HS-5 (cell line): ENCODE measurements around the gene TNFRSF9.
"Not testable (repeated sequence)": the region's sequence is repeated elsewhere in the genome, so short reads cannot be mapped to it uniquely, and the experiment has no call there.

Source experiments
- DNase-seq: peaks from one replicate; pipeline ENCODE4 v3.0.0-alpha.2; 2012; ENCODE audit warnings: low read depth

The TNFRSF9 gene

GRCh38 chr1:7961216-7962013 lies 20.8 kb upstream of the TNFRSF9 start, which contains the start of gene PARK7:
Gene PARK7, plus strand, starts transcription at chr1:7961711. Its CDS starts 1,075 bp downstream, at chr1:7962786.
- DNase-seq, result peak; percentile 92

DNA sequence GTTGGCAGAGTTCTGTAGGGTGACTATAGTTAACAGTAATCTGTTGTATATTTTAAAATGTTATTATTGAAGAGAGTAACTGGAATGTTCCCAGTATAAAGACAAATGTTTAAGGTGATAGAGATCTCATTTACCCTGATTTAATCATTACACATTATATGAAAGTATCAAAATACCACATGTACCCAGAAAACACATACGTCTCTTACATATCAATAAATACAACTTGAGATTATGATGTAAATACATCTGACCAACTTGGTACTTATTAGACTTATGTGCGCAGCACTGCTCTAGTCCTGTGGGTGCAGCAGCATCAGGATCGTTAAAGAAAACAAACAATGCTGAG lies 20.2 kb upstream of the TNFRSF9 start:
- no peak for DNase-seq

- no peak for DNase-seq
Measured at GRCh38 chr1:7960165-7960564, 19.5 kb upstream of the TNFRSF9 start.

DNA sequence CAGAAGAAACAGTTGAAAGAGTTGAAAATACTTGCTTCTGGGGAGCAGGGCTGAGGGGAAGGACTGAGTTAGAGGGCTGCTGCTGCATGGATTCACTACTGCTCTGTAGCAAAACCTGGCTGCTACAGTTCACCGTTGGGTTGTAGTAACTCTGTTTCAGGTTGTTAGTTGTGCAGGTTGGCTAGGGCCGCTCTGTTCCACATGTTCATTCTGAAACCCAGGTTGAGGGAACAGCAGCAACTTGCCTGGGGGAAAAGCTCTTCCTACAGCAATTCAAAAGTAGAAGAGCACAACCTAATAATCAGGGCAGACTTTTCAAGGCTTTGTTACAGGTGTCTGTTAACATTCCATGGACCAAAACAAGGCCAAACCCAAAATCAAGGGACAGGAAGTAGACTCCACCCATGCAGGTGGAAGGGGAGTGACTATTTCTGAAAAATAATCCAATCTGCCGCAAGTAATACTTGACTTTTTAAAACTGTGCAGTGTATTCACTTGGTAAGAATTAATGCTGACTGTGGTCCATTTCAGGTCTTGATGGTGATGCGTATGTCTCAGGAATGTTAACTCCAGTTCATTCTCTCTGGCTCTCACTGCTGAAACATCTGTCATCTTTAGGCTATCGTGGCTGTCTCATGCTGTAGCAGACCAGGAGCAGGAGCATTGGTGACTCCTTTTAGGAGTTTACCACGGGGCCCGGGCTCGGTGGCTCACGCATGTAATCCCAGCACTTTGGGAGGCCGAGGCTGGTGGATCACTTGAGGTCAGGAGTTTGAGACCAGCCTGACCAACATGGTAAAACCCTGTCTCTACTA lies 15.8 kb upstream of the TNFRSF9 start:
- DNase-seq, result peak; percentile 50

GRCh38 chr1:7954683-7955082 lies 14.0 kb upstream of the TNFRSF9 start:
- no peak for DNase-seq

- DNase-seq, result peak; percentile 48
Measured at GRCh38 chr1:7953850-7954609, 13.4 kb upstream of the TNFRSF9 start.

DNA sequence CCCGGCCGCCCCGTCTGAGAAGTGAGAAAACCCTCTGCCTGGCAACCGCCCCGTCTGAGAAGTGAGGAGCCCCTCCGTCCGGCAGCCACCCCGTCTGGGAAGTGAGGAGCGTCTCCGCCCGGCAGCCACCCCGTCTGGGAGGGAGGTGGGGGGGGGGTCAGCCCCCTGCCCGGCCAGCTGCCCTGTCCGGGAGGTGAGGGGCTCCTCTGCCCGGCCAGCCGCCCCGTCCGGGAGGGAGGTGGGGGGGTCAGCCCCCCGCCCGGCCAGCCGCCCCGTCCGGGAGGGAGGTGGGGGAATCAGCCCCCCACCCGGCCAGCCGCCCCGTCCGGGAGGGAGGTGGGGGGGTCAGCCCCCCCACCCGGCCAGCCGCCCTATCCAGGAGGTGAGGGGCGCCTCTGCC lies 12.2 kb upstream of the TNFRSF9 start:
- not testable (repeated sequence) for DNase-seq

DNA sequence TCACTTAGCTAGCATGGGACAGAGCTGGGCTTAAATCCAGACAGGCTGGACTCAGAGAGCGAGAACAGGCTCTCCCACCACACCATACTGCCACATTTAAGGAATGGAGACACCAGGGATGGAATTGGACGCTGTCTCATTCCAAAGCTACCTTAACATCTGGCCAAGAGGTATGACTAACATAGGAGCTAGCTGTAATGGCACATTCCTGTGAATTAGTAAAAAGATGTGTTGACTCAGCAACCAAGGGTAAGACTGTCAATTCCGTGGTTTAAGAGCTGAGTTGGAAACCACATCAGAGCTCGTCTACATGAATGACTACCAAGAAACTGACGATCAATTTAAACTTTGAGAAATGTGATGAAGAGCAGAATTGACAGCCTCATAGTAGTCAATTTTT lies 8.3 kb upstream of the TNFRSF9 start:
- DNase-seq, result peak; percentile 91

DNA sequence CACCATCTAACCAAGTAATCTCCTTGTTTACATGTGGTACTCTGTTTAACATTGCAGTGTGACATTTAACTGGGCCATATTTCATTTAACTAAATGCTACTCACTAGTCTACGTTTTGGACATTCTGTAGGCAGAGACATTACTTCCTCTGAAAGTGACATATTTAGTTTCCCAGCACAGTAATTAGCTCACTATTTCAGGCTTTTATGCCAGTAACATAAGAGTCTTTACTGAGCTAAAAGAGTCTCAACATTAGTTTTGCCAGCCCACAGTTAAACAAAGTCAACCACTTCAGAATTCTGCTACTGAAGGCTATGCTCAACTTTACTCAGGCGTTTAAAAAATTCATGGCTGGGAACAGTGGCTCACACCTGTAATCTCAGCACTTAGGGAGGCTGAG lies 2.6 kb upstream of the TNFRSF9 start:
- DNase-seq, result no peak

DNA sequence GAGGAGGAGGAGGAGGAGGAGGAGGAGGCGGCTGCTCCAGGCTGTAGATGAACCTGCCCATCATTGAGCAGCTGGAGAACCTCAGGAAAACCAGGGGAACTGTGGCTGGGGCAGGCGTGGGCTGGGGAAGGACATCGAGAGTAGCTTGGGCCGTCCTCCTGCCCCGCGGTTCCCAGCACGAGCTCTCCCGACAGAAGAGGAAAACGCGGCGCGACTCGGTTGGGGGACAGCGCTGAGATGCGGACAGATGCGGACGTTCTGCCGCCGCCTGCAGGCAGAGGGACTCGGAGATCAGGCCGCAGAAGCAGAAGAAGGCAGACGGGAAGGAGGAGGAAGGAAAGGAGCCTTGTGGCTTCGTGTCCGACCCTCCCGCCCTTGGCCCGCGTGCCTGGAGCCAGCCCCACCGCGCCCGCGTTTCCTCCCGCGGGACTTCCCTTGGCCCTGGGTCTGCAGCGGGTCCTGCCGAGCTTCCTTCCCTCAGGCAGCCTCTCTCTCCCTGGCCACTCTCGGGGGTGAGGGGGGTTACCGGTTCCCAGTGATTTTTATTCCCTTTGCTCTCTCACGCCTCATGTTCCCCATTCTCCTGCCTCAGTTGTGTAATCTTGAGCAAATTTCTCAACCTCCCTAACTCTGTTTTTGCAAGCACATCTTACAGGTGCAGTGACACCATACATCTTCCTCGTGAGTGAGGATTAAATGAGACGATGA lies 1.7 kb upstream of the TNFRSF9 start:
- no peak for DNase-seq

DNA sequence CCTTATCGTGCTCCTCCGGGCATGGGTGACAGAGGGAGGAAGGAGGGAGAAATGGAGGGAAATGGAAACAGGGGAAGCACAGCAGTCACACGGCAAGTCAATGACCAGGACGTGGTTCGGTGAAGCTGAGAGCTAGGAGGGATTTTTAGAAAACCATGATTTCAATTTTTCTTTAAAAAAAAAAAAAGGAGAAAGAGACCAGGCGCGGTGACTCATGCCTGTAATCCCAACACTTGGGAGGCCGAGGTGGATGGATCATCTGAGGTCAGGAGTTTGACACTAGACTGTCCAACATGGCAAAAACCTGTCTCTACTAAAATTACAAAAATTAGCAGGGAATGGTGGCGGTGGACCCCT lies 776 bp upstream of the TNFRSF9 start:
- no peak for DNase-seq

GRCh38 chr1:7940034-7940433 lies 605 bp downstream of the TNFRSF9 start:
- no peak for DNase-seq

GRCh38 chr1:7938070-7938469 lies 2.6 kb downstream of the TNFRSF9 start:
- DNase-seq, result no peak

DNA sequence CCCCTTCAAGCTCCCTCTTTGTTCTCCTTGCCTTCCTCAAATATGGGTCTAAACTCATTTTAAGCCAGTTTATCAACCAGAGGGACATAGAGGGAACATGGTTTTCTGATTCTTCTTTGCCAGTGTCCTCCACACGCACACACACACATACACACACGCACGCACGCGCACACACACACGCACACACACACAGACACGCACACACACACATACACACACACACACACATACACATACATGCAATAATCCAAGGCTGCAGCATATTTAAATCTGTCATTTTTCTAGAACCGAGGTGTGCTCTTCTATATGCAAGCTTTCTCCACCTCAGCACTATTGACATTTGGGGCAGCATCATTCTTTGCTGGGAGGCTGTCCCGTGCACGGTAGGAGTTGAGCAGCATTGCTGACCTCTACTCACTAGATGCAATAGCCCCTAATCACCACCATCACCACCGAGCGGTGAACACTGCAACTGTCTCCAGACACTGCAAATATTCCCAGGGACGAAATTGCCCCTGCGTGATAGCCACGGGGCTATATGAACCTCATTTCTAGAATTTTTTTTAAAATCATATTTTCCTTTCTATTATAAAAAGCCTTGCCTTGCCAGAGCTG lies 8.0 kb downstream of the TNFRSF9 start:
- no peak for DNase-seq

- no peak for DNase-seq
Measured at GRCh38 chr1:7931446-7931812, 9.2 kb downstream of the TNFRSF9 start.

GRCh38 chr1:7930645-7931445 lies 9.8 kb downstream of the TNFRSF9 start:
- no peak for DNase-seq

DNA sequence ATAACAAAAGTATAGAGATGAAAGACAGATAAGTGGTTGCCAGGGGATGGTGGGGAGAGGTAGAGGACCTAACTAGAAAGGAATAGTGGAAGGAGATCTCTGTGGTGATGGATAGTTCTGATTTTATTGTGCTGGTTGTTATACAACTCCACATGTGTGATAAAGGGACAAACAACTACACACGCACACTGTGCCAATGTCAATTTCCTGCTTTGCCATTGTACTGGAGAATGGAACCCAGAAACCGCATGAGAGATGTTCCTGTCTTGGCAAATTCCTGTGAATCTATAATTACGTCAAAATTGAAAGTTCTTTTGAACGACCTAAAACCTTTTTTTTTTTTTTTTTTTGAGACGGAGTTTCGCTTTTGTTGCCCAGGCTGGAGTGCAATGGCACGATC lies 11.0 kb downstream of the TNFRSF9 start:
- no peak for DNase-seq

- DNase-seq, result no peak
Measured at GRCh38 chr1:7928247-7928646, 12.4 kb downstream of the TNFRSF9 start.

DNA sequence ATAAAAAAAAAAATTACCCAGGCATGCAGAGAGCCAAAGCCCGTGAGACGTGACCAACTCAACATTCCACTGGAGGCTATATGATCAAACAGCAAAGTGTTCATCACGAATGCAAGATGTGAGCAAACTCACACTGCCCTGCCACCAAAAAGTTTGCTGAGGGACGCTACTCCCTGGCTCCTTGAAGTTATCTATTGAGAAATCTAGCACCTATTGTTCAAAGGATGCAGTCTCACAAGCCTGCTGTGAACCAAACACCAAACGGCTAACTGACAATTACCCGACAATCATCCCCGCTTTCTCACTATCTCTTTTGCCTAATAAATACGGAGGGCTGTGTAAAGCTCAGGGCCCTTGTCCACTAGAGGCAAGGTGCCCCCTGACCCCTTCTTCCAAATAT lies 13.6 kb downstream of the TNFRSF9 start:
- not testable (repeated sequence) for DNase-seq

- no peak for DNase-seq
Measured at GRCh38 chr1:7922301-7922700, 18.3 kb downstream of the TNFRSF9 start.

DNA sequence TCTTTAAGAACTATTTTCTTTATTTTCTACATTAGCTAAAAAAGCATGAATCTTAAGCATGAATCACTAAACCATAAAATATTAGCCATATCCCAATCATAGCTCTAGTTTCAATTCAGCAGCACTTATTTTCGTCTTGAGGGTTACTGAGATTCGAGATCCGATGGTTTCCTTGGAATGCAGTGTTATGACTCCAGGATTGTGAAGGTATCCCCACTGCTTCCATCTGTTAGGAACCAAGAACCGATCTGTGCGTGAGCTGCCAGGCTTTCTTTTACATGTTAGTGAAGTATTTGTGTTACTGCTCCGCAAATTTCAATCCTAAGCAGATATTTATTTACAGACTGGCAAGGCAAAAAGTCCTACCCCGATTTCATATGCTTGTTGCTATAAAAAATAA lies 18.8 kb downstream of the TNFRSF9 start:
- DNase-seq, result no peak
